HG02852 (cell line): ENCODE data around the gene CFAP119.
A peak's percentile ranks its signal among the peaks of the same experiment; 100 is the strongest.

ENCODE experiments used
- ATAC-seq: cut with Tn5 transposase; IDR thresholded peaks from one replicate; pipeline ENCODE4 v1.9.1; 2021; ENCODE audit warnings: mild to moderate bottlenecking, moderate library complexity; ENCODE audit not compliant: unreplicated experiment

Gene CFAP119

DNA sequence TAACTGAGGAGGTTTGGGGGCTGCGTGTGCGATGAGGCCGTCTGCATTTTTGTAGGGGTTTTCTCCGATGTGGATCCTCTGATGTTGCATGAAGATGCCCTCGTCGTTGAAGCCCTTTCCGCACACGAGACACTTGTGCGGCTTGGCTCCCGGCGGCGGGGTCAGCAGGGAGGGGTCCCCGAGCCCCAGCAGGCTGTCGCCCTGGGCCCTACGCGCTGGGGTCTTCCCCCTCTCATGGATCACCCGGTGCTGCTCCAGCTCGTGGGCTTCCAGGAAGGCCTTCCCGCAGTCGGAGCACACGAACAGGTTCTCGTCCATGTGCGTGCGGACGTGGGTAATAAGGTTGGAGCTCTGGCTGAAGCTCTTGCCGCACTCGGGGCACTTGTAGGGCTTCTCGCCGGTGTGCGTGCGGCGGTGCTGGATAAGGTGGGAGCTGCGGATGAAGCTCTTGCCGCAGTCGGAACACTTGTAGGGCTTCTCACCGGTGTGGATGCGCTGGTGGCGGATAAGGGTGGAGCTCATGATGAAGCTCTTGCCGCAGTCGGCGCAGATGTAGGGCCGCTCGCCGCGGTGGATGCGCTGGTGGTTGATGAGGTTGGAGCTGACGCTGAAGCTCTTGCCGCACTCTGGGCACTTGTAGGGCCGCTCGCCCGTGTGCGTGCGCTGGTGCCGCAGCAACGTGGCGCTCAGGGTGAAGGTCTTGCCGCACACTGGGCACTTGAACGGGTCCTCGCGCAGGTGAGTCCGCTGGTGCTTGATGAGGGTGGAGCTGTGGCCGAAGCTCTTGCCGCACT, 20.8 kb upstream of the CFAP119 start:
- no peak for ATAC-seq

DNA sequence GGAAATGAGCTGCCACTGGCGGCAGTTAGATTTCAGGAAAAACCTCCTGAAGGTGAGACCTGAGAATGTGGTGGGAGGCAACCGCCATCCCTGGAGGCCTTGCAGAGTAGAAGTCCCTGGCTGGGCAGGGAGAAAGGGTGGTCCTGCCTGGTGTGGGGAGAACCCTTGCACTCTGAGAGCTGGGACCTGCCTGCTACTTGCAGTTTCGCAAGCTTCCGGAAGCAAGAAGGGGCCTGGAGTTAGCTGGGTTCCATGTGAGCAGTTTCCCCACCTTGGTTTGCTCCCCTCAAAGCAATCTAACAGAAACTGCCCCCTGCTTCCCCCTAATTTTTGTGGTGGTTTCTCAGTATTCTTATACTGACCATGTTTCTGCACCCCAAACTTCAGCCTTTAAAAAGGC, 18.7 kb upstream of the CFAP119 start:
- ATAC-seq = no peak

DNA sequence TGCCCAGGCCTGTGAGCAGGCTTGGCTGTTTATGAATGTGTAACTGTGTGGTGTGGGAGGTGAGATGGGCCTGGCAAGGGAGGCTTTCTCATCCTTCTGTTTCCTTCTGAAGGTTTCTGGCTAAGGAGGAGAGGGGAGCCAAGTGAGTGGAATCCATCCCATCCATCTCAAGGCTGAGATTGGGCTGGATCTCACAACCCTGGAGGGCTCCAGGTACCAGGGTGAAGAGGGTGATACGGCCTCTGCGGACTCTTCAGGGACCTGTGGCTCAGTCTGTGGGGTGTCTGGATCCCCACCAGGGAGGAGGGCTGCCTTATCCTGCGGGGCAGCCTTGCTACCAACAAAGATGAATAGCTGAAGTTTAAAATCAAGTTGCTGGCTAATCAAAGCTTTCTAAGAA, 18.2 kb upstream of the CFAP119 start:
- ATAC-seq = no peak

DNA sequence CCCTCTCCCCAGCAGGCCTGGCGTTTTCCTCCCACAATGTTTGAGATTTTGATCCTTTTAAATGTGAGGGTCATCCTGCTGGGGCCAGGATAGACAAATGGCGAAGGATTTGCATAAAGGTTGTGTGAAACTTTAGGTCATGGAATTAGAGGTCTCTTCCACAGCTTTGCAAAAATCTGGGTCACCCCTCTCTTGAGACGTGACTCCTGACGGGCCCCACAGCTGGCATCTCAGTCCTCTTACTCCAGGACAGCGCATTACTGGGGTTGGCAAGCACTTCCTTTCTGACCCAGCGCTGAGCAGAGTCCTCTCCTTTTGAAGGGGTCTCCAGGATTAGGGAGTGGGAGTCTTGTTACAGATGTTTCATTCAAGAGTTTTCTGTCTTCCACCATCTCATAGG, 17.7 kb upstream of the CFAP119 start:
- no peak for ATAC-seq

DNA sequence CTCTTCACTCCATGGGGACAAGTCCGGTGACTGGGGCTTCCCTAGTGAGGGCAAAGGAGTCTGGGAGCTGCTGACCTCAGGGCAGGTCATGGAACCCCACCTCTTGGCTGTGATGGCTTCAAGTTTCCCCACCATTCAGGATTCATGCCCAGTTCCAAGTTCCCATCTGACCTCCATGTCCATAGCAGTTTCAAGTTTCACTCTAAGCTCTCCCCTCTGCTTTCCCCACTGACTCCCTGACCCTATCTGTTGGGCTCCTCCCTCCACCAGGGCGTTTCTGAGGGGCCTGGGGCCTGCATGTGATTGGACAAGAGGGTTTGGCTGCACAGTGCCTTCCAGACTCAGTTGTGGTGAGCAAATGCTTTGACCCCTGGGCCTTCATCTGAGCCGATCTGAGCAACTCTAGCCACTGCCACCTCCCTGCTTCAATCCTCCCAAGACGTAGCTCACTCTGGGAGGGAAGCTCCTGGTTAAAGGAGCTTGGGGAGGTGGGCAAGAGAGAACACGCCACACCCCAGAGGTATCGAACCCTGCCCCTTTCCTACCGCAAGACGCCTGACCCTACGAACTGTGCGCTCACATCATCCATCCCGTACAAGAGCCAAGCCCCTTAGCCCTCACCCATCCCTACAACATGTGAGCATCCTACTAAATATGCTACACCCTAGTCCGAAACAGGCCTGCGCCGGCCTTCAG, 16.8 kb upstream of the CFAP119 start:
- ATAC-seq = no peak

DNA sequence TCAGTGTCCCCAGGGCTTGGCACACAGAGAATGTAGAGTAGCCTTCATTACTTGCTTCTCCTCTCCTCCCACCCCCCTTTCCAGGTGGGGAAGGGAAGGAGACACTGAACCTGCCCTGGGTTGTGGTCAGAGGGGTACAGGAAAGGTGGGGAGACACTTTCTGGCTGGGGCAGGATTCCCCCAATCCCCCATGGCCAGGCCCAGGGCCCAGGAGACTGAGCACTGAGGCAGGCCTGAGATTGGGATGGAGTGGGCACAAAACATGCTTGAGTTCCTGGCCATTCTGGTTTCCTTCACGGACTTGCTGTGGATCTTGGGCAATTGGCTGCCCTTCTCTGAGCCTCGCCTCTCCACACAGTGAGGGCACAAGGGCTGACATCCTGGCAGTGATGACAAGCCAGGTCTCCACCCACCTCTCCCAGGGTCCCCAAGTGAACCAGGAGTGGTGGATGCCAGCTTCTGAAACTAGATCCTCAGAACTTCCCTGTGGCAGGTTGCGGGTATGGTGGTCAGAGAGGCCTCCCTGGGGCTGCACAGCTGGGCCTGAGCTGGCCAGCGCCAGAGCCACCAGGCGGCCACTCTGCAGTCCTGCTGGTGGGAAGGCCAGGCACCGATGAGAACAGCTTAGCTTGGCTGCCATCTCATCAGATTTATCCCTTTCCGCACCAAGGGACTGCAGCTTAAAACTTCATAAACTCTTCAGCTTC, 15.9 kb upstream of the CFAP119 start:
- no peak for ATAC-seq

DNA sequence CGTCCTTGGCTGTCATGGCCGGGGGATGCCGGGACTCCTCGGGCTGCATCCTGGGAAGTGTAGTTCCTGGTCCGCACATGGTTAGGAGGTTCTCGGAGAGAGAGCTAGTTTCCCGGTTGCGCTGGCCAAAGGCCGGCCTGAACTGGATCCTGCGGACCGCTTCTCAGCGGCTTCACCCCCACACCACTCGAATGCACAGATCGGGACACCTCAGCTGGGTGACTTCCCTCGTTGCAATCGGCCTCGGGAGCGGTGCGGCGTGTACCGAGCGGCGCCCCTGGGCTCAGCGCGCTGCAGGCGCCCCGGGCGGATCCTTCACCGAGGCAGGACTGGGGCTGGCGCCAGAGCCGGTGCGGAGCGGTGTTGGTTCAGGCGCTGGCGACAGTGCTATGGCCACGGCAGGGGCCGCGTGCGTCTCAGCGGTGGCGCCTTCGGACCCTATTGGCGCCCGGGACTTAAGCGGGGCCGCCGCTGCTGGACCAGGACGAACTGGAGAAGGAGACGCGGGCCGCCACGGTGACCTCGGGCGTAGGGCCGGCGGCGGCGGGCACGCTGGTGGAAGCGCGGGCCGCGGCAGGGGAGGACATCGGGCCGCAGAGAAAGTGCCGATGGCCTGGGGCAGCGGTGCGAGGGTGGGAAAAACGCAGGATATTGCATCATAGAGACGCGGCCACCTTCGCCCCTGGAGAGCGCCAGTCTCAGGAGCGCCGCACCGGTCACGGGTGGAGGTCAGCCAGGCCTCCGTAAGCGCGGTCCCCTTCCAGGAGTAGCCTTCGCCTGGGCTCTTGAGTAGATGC, 13.7 kb upstream of the CFAP119 start:
- peak; percentile 58 for ATAC-seq

DNA sequence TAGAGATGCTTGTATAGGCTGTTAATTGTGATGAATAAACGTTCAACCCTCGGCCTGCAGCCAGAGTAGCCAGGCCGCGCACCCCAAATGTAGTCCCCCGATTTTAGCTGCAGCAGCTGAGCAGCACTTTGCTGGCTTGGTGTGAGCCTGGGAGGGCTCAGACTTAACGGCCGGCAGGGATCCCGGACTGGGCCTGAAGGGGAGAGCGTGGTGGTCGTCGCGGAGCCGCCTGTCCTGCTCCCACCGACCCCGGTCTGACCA, 13.2 kb upstream of the CFAP119 start:
- ATAC-seq = no peak

DNA sequence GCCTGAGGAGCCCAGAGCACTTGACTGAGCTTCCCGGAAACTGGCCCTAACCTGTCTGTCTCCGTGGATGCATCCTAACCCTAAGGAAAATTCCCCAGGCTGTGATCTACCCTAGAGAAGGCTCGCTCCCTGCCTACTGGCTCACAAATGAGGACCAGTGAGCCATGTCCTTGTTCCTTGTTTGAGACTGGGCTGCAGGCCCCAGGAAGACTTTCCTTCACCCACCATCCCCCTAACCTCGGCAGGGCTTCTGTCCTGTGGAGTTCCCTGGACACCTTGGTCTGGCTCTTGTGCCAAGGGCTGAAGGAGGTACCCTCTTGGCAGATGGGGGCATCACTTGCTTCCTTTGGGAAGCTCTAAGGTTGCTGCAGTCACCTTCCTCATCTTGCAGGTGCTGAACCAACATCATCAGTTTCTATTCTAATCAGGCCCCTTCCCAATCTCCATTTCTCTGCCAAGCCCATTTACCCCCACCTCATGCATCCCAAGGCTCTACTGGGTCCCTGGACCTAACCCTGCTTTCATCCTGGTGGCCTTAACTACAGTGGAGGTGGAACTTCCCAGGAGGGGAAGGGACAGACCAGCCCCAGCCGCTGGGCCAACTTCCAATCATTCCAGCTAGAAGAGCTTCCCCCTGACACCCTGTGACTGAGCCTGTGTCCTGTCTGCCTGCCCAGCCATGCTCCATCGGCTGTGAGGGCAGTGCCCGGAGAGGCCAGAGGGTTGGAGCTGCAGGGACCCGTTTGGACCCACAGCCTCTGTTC, 12.7 kb upstream of the CFAP119 start:
- ATAC-seq = no peak

DNA sequence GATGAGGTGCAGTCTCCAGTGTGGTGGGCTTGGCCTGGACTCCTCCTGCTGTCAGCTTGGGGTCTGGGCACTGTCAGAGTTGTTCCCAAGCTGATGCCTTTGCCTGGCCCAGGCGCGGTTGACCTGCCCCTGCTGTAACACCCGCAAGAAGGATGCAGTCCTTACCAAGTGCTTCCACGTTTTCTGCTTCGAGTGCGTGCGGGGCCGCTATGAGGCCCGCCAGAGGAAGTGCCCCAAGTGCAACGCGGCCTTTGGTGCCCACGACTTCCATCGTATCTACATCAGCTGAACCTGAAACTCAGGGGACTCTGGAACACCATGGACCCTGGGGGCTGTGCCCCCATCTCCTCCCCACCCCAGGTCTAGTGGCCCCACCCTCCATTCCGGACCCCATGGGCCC, 12.0 kb upstream of the CFAP119 start:
- ATAC-seq = no peak

DNA sequence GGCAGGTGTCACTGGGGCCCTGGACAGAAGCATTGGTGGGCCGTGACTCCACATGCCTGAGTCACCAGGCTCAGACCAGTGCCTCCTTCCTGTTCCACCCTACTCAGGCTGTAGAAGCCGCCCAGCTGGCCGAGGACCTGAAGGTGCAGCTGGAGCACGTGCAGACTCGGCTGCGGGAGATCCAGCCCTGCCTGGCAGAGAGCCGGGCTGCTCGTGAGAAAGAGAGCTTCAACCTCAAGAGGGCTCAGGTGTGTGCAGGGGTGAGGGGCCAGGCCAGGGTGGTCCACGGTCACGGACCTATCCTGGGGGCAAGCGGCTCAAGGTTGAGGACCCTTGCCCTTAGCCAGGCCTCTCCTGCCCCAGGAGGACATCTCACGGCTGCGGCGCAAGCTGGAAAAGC, 9.9 kb upstream of the CFAP119 start:
- no peak for ATAC-seq

DNA sequence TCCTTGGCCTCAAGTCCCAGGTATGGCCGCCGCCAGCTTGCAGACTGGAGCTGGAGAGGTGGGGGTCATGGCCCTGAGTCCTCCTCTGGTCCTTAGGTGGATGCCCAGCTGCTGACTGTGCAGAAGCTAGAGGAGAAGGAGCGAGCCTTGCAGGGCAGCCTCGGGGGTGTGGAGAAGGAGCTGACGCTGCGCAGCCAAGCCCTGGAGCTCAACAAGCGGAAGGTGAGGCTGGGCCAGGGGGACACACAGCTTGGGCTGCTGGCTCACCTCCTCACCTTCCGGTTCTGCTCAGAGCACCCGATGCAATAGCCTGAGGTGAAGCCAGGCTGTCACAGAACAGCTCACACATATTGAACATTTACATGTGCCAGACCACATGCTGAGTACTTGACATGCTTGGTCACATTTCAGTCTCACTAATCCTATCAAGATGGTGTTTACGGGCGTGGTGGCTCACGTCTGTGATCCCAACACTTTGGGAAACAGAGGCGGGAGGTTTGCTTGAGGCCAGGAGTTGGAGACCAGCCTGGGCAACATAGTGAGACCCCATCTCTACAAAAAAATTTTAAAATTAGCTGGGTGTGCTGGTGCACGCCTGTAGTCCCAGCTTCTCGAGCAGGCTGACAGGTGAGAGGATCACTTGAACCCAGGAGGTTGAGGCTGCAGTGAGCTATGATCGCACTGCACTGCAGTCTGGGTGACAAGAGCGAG, 7.7 kb upstream of the CFAP119 start:
- no peak for ATAC-seq

DNA sequence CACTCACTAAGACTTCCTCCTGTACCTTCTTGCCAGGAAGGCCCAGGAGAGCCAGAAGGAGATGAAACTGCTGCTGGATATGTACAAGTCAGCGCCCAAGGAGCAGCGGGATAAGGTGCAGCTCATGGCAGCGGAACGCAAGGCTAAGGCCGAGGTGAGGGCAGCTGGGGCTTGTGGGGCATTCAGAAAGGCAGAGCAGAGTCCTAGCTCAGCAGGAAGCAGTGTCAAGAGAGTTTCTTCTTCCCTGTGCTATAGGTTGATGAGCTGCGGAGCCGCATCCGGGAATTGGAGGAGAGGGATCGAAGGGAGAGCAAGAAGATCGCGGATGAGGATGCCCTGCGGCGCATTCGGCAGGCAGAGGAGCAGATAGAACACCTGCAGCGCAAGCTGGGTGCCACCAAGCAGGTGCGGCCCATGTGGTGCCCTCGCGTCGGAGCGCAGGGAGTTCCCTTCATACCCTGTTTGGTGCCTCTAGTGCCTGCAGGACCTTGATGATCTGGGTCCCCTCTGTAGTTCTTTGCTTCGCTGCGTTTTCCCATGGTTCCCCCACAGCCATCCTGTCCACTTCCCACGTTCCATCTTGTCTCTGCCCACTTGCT, 6.8 kb upstream of the CFAP119 start:
- ATAC-seq = no peak

DNA sequence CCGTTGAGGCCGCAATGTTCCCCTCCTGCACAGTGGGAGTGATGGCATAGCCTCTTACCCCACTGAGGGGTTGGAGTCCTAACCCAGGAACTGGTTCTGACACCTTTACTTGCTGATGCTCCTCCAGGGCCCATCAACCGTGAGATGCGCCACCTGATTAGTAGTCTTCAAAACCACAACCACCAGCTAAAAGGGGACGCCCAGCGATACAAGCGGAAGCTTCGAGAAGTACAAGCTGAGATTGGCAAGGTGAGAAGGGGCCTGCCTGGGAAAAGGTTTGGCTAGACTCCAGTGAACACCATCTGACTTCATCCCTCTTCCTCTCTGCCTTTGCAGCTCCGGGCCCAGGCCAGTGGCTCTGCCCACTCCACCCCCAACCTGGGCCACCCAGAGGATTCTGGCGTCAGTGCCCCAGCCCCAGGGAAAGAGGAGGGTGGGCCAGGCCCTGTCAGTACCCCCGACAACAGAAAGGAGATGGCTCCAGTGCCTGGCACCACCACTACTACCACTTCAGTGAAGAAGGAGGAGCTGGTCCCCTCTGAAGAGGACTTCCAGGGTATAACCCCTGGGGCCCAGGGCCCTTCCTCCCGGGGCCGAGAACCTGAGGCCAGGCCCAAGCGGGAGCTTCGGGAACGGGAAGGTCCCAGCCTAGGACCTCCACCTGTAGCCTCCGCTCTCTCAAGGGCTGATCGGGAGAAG, 6.1 kb upstream of the CFAP119 start:
- no peak for ATAC-seq

DNA sequence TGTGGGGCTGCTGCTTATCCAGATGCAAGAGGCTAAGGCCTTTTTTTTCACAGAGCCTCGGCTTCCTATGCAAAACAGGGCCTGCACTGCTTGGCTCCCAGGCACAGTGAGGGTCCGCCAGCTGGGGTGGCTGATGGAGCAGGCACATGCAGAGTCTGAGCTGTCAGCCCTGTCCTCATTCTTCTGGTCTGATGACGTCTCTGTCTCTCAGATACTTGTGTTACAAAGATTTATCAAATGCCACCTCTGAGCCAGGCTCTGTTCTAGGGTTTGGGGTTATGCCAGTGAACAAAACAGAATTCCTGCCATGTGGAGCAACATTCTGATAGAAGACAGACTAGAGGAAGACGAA, 5.0 kb upstream of the CFAP119 start:
- ATAC-seq = no peak

DNA sequence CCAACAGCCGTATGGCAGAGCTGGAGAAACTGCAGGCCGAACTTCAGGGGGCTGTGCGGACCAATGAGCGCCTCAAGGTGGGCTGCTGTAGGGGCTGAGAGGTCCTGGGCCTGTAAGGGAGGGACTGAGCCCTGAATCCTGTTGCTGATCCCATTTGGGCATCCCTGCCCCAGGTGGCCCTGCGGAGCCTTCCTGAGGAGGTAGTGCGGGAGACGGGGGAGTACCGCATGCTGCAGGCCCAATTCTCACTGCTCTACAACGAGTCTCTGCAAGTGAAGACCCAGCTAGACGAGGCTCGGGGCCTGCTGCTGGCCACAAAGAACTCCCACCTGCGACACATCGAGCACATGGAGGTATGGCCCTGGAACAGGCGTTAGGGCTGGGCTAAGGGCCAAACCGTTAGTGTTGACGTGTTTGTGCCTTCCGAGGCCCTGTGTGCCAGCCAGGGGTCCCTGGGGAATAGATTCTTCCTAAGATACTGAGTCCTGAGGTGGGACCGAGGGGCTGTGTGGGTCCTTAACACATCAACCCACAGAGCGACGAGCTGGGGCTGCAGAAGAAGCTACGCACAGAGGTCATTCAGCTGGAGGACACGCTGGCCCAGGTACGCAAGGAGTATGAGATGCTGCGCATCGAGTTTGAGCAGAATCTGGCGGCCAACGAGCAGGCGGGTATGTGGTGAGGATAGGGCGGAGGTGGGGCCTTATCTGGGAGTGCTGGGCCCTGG, 4.5 kb upstream of the CFAP119 start:
- no peak for ATAC-seq

DNA sequence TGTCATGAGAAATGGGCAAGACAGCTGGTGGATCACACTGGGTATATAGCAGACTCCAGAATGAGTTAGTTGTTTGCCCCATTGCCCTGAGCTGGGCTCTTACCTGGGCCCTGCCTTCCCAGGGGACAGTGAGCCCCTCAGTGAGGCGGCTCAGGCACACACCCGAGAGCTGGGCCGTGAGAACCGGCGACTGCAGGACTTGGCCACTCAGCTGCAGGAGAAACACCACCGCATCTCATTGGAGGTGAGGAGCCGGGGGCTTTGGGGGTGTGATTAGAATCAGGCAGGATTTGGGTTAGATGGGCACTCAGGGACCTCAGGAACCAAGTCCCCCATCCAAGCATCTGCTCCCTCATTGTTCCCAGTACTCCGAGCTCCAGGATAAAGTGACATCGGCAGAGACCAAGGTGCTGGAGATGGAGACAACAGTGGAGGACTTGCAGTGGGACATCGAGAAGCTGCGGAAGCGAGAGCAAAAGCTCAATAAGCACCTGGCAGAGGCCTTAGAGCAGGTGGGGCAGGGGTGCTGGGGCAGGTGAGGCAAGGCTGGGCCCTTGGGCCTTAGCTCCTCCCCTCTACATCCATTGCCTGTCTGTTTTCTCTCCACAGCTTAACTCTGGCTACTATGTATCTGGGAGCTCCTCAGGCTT, 3.1 kb upstream of the CFAP119 start:
- ATAC-seq = no peak

DNA sequence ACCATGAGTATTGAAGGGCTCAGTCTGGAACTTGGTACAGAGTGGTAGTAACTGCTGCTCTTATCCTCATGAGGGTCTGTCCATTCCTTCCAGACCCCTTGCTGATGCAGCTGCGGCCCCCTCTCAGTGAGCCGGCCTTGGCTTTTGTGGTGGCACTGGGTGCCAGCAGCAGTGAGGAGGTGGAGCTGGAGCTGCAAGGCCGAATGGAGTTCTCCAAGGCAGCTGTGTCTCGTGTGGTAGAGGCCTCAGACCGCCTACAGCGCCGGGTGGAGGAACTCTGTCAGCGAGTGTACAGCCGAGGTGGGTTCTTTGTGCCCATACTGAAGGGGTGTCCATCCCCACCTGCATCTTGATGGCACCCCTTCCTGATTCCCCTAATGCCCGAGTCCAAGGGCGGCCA, 2.2 kb upstream of the CFAP119 start:
- no peak for ATAC-seq
